Peyer's patch (tissue), 4 donors: ENCODE data around the gene EIPR1. TPM values are rescaled to one million over a fixed set of nuclear protein-coding genes. Genes with fewer than 3 reads are reported as not detected.

Experiments
- DNase-seq, 3 donors: peaks; one replicate each; pipeline ENCODE4 v3.0.0-alpha.2; 2017 to 2019
- H3K27ac ChIP-seq, 4 donors: fragments of 200-600 bp; sonication (generic); one replicate each; pipeline ENCODE4 v1.5.1; 2016 to 2019
- H3K27me3 ChIP-seq, 2 donors: fragments of 200-600 bp; sonication (generic); one replicate each; pipeline ENCODE4 v1.5.1; 2019
- H3K36me3 ChIP-seq, 3 donors: fragments of 200-600 bp; sonication (generic); one replicate each; pipeline ENCODE4 v1.5.1; 2016 to 2019
- H3K4me1 ChIP-seq, 4 donors: fragments of 200-600 bp; sonication (generic); one replicate each; pipeline ENCODE4 v1.5.1; 2016 to 2019
- H3K4me3 ChIP-seq, 4 donors: fragments of 200-600 bp; sonication (generic); 1 replicate in 3 of 4; 2 replicates in 1 of 4; pipeline ENCODE4 v1.5.1; 2016 to 2019; ENCODE audit warnings: mild to moderate bottlenecking in 1 of 4
- H3K9me3 ChIP-seq, 4 donors: fragments of 200-600 bp; sonication (generic); one replicate each; pipeline ENCODE4 v1.5.1; 2016 to 2019; ENCODE audit warnings: mild to moderate bottlenecking in 1 of 4
- CTCF ChIP-seq, 6 experiments: fragments of 450-650 bp in 4 of 6; fragments of 200-600 bp in 2 of 6; sonication (generic) in 1 of 6; IDR thresholded peaks; one replicate each; pipeline ENCODE4 v1.5.1; 2017 to 2019; ENCODE audit warnings: antibody characterized with exemption in 6 of 6, mild to moderate bottlenecking in 3 of 6, moderate library complexity in 1 of 6
- POLR2A ChIP-seq, 2 donors: fragments of 450-650 bp; IDR thresholded peaks; one replicate each; pipeline ENCODE4 v1.5.1; 2017; ENCODE audit warnings: antibody characterized with exemption in 2 of 2, mild to moderate bottlenecking in 2 of 2, moderate library complexity in 2 of 2
- total RNA-seq, 4 donors: library from RNA; depleted of rRNA; stranded (reverse); fragments of >200 nt; gene quantifications; one replicate each; pipeline ENCODE4 v1.1.0, GENCODE V29; 2016

Gene EIPR1
- total RNA-seq, 4 donors from 2014 or later: 23.4 to 94.1 (median 36.2) TPM

- no peak for TF ChIP-seq CTCF (IDR thresholded peaks at IDR 0.05)
- no peak for TF ChIP-seq POLR2A (IDR thresholded peaks at IDR 0.05)
- Histone ChIP-seq H3K4me1 (no peaks in the 10 kb centered on the region), H3K9me3 (no peaks in the 10 kb centered on the region), H3K36me3 (no peaks in the 10 kb centered on the region), H3K27me3 (no peaks in the 10 kb centered on the region), H3K27ac (no peak overlapping the region), H3K4me3 (no peak overlapping the region)
- DNase-seq: no peak
These were observed 234.6 kb downstream of the EIPR1 start for GRCh38 chr2:3142961-3143571.

GRCh38 chr2:3142210-3142609, 235.4 kb downstream of the EIPR1 start:
- no peaks in the 10 kb centered on the region for H3K4me1 ChIP-seq
- no peaks in the 10 kb centered on the region for H3K36me3 ChIP-seq
- no peak overlapping the region for H3K4me3 ChIP-seq
- no peak overlapping the region for H3K27ac ChIP-seq
- no peaks in the 10 kb centered on the region for H3K9me3 ChIP-seq
- DNase-seq: no peak
- TF ChIP-seq POLR2A (IDR thresholded peaks at IDR 0.05) (no peak), CTCF (IDR thresholded peaks at IDR 0.05) (no peak)
- no peaks in the 10 kb centered on the region for H3K27me3 ChIP-seq

- no peaks in the 10 kb centered on the region for H3K27me3 ChIP-seq
- H3K36me3 ChIP-seq: no peaks in the 10 kb centered on the region
- TF ChIP-seq POLR2A (IDR thresholded peaks at IDR 0.05) (no peak), CTCF (IDR thresholded peaks at IDR 0.05) (no peak)
- no peak overlapping the region for H3K27ac ChIP-seq
- no peak for DNase-seq
- no peaks in the 10 kb centered on the region for H3K4me1 ChIP-seq
- no peak overlapping the region for H3K4me3 ChIP-seq
- no peaks in the 10 kb centered on the region for H3K9me3 ChIP-seq
These were observed 235.9 kb downstream of the EIPR1 start for GRCh38 chr2:3141696-3142095.

GRCh38 chr2:3139906-3140305, 237.7 kb downstream of the EIPR1 start:
- DNase-seq: no peak
- H3K27ac ChIP-seq: no peak overlapping the region
- no peaks in the 10 kb centered on the region for H3K4me1 ChIP-seq
- no peaks in the 10 kb centered on the region for H3K9me3 ChIP-seq
- no peaks in the 10 kb centered on the region for H3K36me3 ChIP-seq
- no peak for TF ChIP-seq POLR2A (IDR thresholded peaks at IDR 0.05)
- no peak for TF ChIP-seq CTCF (IDR thresholded peaks at IDR 0.05)
- H3K4me3 ChIP-seq: no peak overlapping the region
- H3K27me3 ChIP-seq: no peaks in the 10 kb centered on the region

Other genes starting within 250 kb of the EIPR1 start
- gene TRAPPC12, start 1.9 kb upstream of the EIPR1 start, total RNA-seq: 100 to 1,000 TPM; 122 to 191 (median 158) TPM
- gene ADI1, start 141.7 kb upstream of the EIPR1 start, total RNA-seq: 100 to 1,000 TPM in 1 of 4 donors, 10 to 100 TPM in 3; 43.7 to 207 (median 71.0) TPM
- 10 to 100 TPM in 3 of 4 donors, 1 to 10 TPM in 1; 8.2 to 42.9 (median 14.8) TPM for gene RNASEH1, start 180.5 kb upstream of the EIPR1 start, total RNA-seq
- 1,000 to 10,000 TPM in 3 of 4 donors, 100 to 1,000 TPM in 1; 855 to 2,886 (median 1,081) TPM for gene RPS7, start 197.4 kb upstream of the EIPR1 start, total RNA-seq
- 1 to 10 TPM in 2 of 4 donors, under 1 TPM in 1, not detected in 1; 0.70 to 5.8 (median 1.1) TPM for gene COLEC11, start 217.3 kb upstream of the EIPR1 start, total RNA-seq